ENCODE measurements around the gene STAP2.

The STAP2 gene

GRCh38 chr19:4328243-4328990, 10.2 kb downstream of the STAP2 start:
- peak overlapping the region; percentile 47 for H3K9ac ChIP-seq (ENCODE audit: low read depth, low read length)
- H3K4me1 ChIP-seq (ENCODE audit: control insufficient read depth, insufficient read depth, low read length): peaks cover 5% of the 10 kb centered on the region
- H3K9me3 ChIP-seq (ENCODE audit: control insufficient read depth, insufficient read depth, low read length): no peaks in the 10 kb centered on the region
- peak overlapping the region; percentile 77 for H3K4me3 ChIP-seq (ENCODE audit: low read depth, low read length)
- H3K27me3 ChIP-seq (ENCODE audit: control insufficient read depth, insufficient read depth, low read length): no peaks in the 10 kb centered on the region
- H3K36me3 ChIP-seq (ENCODE audit: control insufficient read depth, insufficient read depth, low read length): peaks cover 2% of the 10 kb centered on the region

- H3K4me1 ChIP-seq (ENCODE audit: control insufficient read depth, insufficient read depth, low read length): peaks cover 5% of the 10 kb centered on the region
- no peaks in the 10 kb centered on the region for H3K27me3 ChIP-seq (ENCODE audit: control insufficient read depth, insufficient read depth, low read length)
- H3K9ac ChIP-seq (ENCODE audit: low read depth, low read length): no peak overlapping the region
- H3K36me3 ChIP-seq (ENCODE audit: control insufficient read depth, insufficient read depth, low read length): peaks cover 2% of the 10 kb centered on the region
- H3K4me3 ChIP-seq (ENCODE audit: low read depth, low read length): peak overlapping the region; percentile 72
- no peaks in the 10 kb centered on the region for H3K9me3 ChIP-seq (ENCODE audit: control insufficient read depth, insufficient read depth, low read length)
Measured at GRCh38 chr19:4327877-4328242, 10.8 kb downstream of the STAP2 start.

GRCh38 chr19:4327252-4327876, 11.3 kb downstream of the STAP2 start:
- peaks cover 5% of the 10 kb centered on the region for H3K4me1 ChIP-seq (ENCODE audit: control insufficient read depth, insufficient read depth, low read length)
- no peaks in the 10 kb centered on the region for H3K27me3 ChIP-seq (ENCODE audit: control insufficient read depth, insufficient read depth, low read length)
- H3K36me3 ChIP-seq (ENCODE audit: control insufficient read depth, insufficient read depth, low read length): peaks cover 2% of the 10 kb centered on the region
- no peaks in the 10 kb centered on the region for H3K9me3 ChIP-seq (ENCODE audit: control insufficient read depth, insufficient read depth, low read length)
- H3K4me3 ChIP-seq (ENCODE audit: low read depth, low read length): peak overlapping the region; percentile 72
- H3K9ac ChIP-seq (ENCODE audit: low read depth, low read length): peak overlapping the region; percentile 73

GRCh38 chr19:4326837-4327251, 11.8 kb downstream of the STAP2 start:
- peaks cover 2% of the 10 kb centered on the region for H3K36me3 ChIP-seq (ENCODE audit: control insufficient read depth, insufficient read depth, low read length)
- H3K4me3 ChIP-seq (ENCODE audit: low read depth, low read length): peak overlapping the region; percentile 72
- peak overlapping the region; percentile 73 for H3K9ac ChIP-seq (ENCODE audit: low read depth, low read length)
- H3K4me1 ChIP-seq (ENCODE audit: control insufficient read depth, insufficient read depth, low read length): peaks cover 5% of the 10 kb centered on the region
- no peaks in the 10 kb centered on the region for H3K9me3 ChIP-seq (ENCODE audit: control insufficient read depth, insufficient read depth, low read length)
- no peaks in the 10 kb centered on the region for H3K27me3 ChIP-seq (ENCODE audit: control insufficient read depth, insufficient read depth, low read length)

GRCh38 chr19:4326215-4326836, 12.3 kb downstream of the STAP2 start:
- Histone ChIP-seq H3K27me3 (ENCODE audit: control insufficient read depth, insufficient read depth, low read length) (no peaks in the 10 kb centered on the region), H3K9me3 (ENCODE audit: control insufficient read depth, insufficient read depth, low read length) (no peaks in the 10 kb centered on the region), H3K36me3 (ENCODE audit: control insufficient read depth, insufficient read depth, low read length) (peaks cover 2% of the 10 kb centered on the region), H3K9ac (ENCODE audit: low read depth, low read length) (no peak overlapping the region), H3K4me1 (ENCODE audit: control insufficient read depth, insufficient read depth, low read length) (peaks cover 5% of the 10 kb centered on the region), H3K4me3 (ENCODE audit: low read depth, low read length) (peak overlapping the region; percentile 72)

GRCh38 chr19:4324228-4324627, 14.4 kb downstream of the STAP2 start:
- H3K9ac ChIP-seq (ENCODE audit: low read depth, low read length): no peak overlapping the region
- peaks cover 5% of the 10 kb centered on the region for H3K4me1 ChIP-seq (ENCODE audit: control insufficient read depth, insufficient read depth, low read length)
- peaks cover 2% of the 10 kb centered on the region for H3K36me3 ChIP-seq (ENCODE audit: control insufficient read depth, insufficient read depth, low read length)
- H3K27me3 ChIP-seq (ENCODE audit: control insufficient read depth, insufficient read depth, low read length): no peaks in the 10 kb centered on the region
- H3K4me3 ChIP-seq (ENCODE audit: low read depth, low read length): no peak overlapping the region
- no peaks in the 10 kb centered on the region for H3K9me3 ChIP-seq (ENCODE audit: control insufficient read depth, insufficient read depth, low read length)

- no peak overlapping the region for H3K9ac ChIP-seq (ENCODE audit: low read depth, low read length)
- no peak overlapping the region for H3K4me3 ChIP-seq (ENCODE audit: low read depth, low read length)
- peaks cover 5% of the 10 kb centered on the region for H3K4me1 ChIP-seq (ENCODE audit: control insufficient read depth, insufficient read depth, low read length)
- peaks cover 4% of the 10 kb centered on the region for H3K36me3 ChIP-seq (ENCODE audit: control insufficient read depth, insufficient read depth, low read length)
- no peaks in the 10 kb centered on the region for H3K9me3 ChIP-seq (ENCODE audit: control insufficient read depth, insufficient read depth, low read length)
- no peaks in the 10 kb centered on the region for H3K27me3 ChIP-seq (ENCODE audit: control insufficient read depth, insufficient read depth, low read length)
Measured at GRCh38 chr19:4323692-4324091, 14.9 kb downstream of the STAP2 start.

- Histone ChIP-seq H3K9ac (ENCODE audit: low read depth, low read length) (no peak overlapping the region), H3K4me3 (ENCODE audit: low read depth, low read length) (no peak overlapping the region), H3K27me3 (ENCODE audit: control insufficient read depth, insufficient read depth, low read length) (no peaks in the 10 kb centered on the region), H3K9me3 (ENCODE audit: control insufficient read depth, insufficient read depth, low read length) (no peaks in the 10 kb centered on the region), H3K36me3 (ENCODE audit: control insufficient read depth, insufficient read depth, low read length) (peaks cover 10% of the 10 kb centered on the region), H3K4me1 (ENCODE audit: control insufficient read depth, insufficient read depth, low read length) (peaks cover 5% of the 10 kb centered on the region)
Measured at GRCh38 chr19:4322942-4323665, 15.5 kb downstream of the STAP2 start.

GRCh38 chr19:4320419-4320818, 18.2 kb downstream of the STAP2 start:
- H3K36me3 ChIP-seq (ENCODE audit: control insufficient read depth, insufficient read depth, low read length): peaks cover 10% of the 10 kb centered on the region
- no peak overlapping the region for H3K4me3 ChIP-seq (ENCODE audit: low read depth, low read length)
- H3K27me3 ChIP-seq (ENCODE audit: control insufficient read depth, insufficient read depth, low read length): no peaks in the 10 kb centered on the region
- H3K9me3 ChIP-seq (ENCODE audit: control insufficient read depth, insufficient read depth, low read length): no peaks in the 10 kb centered on the region
- no peak overlapping the region for H3K9ac ChIP-seq (ENCODE audit: low read depth, low read length)
- no peaks in the 10 kb centered on the region for H3K4me1 ChIP-seq (ENCODE audit: control insufficient read depth, insufficient read depth, low read length)

GRCh38 chr19:4319067-4319718, 19.4 kb downstream of the STAP2 start:
- Histone ChIP-seq H3K36me3 (ENCODE audit: control insufficient read depth, insufficient read depth, low read length) (peaks cover 10% of the 10 kb centered on the region), H3K27me3 (ENCODE audit: control insufficient read depth, insufficient read depth, low read length) (no peaks in the 10 kb centered on the region)

GRCh38 chr19:4318460-4318859, 20.2 kb downstream of the STAP2 start:
- no peak overlapping the region for H3K4me3 ChIP-seq (ENCODE audit: low read depth, low read length)
- peaks cover 8% of the 10 kb centered on the region for H3K36me3 ChIP-seq (ENCODE audit: control insufficient read depth, insufficient read depth, low read length)
- H3K9me3 ChIP-seq (ENCODE audit: control insufficient read depth, insufficient read depth, low read length): no peaks in the 10 kb centered on the region
- no peak overlapping the region for H3K9ac ChIP-seq (ENCODE audit: low read depth, low read length)
- H3K27me3 ChIP-seq (ENCODE audit: control insufficient read depth, insufficient read depth, low read length): no peaks in the 10 kb centered on the region
- H3K4me1 ChIP-seq (ENCODE audit: control insufficient read depth, insufficient read depth, low read length): no peaks in the 10 kb centered on the region

More at GRCh38 chr19:4319067-4319718, 19.4 kb downstream of the STAP2 start:
- Histone ChIP-seq H3K4me1 (ENCODE audit: control insufficient read depth, insufficient read depth, low read length) (no peaks in the 10 kb centered on the region), H3K4me3 (ENCODE audit: low read depth, low read length) (no peak overlapping the region), H3K9me3 (ENCODE audit: control insufficient read depth, insufficient read depth, low read length) (no peaks in the 10 kb centered on the region), H3K9ac (ENCODE audit: low read depth, low read length) (no peak overlapping the region)
